Mesothelial cell of epicardium (in vitro differentiated cells): ENCODE data around the gene EP400. TPM values are rescaled to one million over a fixed set of nuclear protein-coding genes. Genes with fewer than 3 reads are reported as not detected.

Experiments used
- DNase-seq, 2 experiments: peaks; one replicate each; pipeline ENCODE4 v3.0.0; 2021; ENCODE audit warnings: low spot score in 2 of 2; ENCODE audit not compliant: unreplicated experiment in 2 of 2
- H3K27ac Mint-ChIP-seq: 2 replicates; pipeline ENCODE4 v1.8.0; 2021; ENCODE audit warnings: mixed read lengths
- H3K27me3 Mint-ChIP-seq: 2 replicates; pipeline ENCODE4 v1.8.0; 2021; ENCODE audit warnings: low read depth, mixed read lengths
- H3K36me3 Mint-ChIP-seq: 2 replicates; pipeline ENCODE4 v1.8.0; 2021; ENCODE audit warnings: mixed read lengths
- H3K4me1 Mint-ChIP-seq: 2 replicates; pipeline ENCODE4 v1.8.0; 2021; ENCODE audit warnings: mixed read lengths
- H3K4me3 Mint-ChIP-seq: 2 replicates; pipeline ENCODE4 v1.8.0; 2021; ENCODE audit warnings: mild to moderate bottlenecking, moderate library complexity, mixed read lengths
- H3K9me3 Mint-ChIP-seq: 2 replicates; pipeline ENCODE4 v1.8.0; 2021; ENCODE audit warnings: mixed read lengths
- total RNA-seq: library from RNA; stranded (reverse); gene quantifications from 3 replicates; pipeline ENCODE4 v1.2.1, GENCODE V29; 2021
- TF ChIP-seq, protein P1 (sequence below): fragments of 200-600 bp; sonication (generic); IDR thresholded peaks from one replicate; pipeline ENCODE4 v1.5.0; 2021; ENCODE audit warnings: antibody characterized with exemption; ENCODE audit not compliant: unreplicated experiment

Gene EP400
- total RNA-seq, 1 donor from 2014 or later: 77.9 TPM

DNA sequence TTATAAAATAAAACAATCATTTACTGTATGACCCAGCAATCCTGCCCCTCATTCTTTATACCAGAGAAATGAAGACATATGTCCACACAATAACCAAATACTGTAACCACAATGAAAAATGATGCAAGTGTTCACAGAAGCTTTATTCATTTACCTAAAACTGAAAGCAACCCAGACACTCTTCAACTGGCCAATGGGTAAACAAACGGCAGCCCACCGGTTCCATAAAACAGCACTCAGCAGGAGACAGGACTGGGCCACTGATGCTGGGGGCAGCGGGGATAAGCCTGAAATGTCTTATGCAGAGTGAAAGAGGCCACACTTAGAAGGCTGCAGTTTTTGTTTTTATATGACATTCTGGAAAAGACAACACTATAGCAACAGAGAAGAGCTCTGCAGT, 179.3 kb downstream of the EP400 start:
- no peak overlapping the region for H3K27ac Mint-ChIP-seq

DNA sequence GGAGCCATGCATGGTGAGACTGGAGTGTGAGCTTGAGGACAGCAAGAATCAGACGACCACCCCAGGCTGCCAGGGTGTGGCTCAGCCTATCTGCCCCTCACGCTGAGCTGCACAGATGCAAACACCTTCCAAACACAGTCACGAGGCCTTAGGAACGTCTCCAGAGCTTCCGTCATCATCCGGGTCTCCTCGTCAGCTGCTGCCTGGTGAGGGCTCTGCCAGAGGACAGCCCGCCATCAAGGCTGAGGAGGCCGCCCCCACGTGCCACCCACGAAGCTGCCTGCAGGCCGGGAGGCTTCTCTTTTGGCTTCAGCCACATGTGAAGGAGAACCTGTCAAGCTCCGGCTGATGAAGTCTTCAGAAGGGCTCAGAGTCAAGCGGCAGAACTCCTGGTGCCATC, 180.9 kb downstream of the EP400 start:
- Mint-ChIP-seq H3K9me3 (peaks cover 33% of the 10 kb centered on the region), H3K27ac (no peak overlapping the region), H3K4me3 (no peak overlapping the region), H3K36me3 (peaks cover 51% of the 10 kb centered on the region), H3K4me1 (no peaks in the 10 kb centered on the region), H3K27me3 (no peaks in the 10 kb centered on the region)
- DNase-seq: no peak
- TF ChIP-seq, protein P1, sequence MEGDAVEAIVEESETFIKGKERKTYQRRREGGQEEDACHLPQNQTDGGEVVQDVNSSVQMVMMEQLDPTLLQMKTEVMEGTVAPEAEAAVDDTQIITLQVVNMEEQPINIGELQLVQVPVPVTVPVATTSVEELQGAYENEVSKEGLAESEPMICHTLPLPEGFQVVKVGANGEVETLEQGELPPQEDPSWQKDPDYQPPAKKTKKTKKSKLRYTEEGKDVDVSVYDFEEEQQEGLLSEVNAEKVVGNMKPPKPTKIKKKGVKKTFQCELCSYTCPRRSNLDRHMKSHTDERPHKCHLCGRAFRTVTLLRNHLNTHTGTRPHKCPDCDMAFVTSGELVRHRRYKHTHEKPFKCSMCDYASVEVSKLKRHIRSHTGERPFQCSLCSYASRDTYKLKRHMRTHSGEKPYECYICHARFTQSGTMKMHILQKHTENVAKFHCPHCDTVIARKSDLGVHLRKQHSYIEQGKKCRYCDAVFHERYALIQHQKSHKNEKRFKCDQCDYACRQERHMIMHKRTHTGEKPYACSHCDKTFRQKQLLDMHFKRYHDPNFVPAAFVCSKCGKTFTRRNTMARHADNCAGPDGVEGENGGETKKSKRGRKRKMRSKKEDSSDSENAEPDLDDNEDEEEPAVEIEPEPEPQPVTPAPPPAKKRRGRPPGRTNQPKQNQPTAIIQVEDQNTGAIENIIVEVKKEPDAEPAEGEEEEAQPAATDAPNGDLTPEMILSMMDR: no peak

More for the DNA sequence above, 179.3 kb downstream of the EP400 start:
- Mint-ChIP-seq H3K36me3 (peaks cover 63% of the 10 kb centered on the region), H3K27me3 (no peaks in the 10 kb centered on the region), H3K4me3 (no peak overlapping the region), H3K9me3 (peaks cover 33% of the 10 kb centered on the region), H3K4me1 (no peaks in the 10 kb centered on the region)
- no peak for DNase-seq
- TF ChIP-seq, protein P1: no peak

Other genes starting within 250 kb of the EP400 start
- gene SFSWAP, start 238.9 kb upstream of the EP400 start, total RNA-seq: 73.0 to 77.9 TPM (median 76.9 TPM) in 3 replicates
- 1.8 to 2.0 TPM (median 1.9 TPM) in 3 replicates for gene MMP17, start 121.5 kb upstream of the EP400 start, total RNA-seq
- 88.8 to 104 TPM (median 93.0 TPM) in 3 replicates for gene ULK1, start 55.3 kb upstream of the EP400 start, total RNA-seq
- 25.5 to 28.2 TPM (median 27.4 TPM) in 3 replicates for gene PUS1, start 20.7 kb upstream of the EP400 start, total RNA-seq
- gene DDX51, start 194.4 kb downstream of the EP400 start, total RNA-seq: 31.4 to 34.0 TPM (median 32.5 TPM) in 3 replicates
- 24.3 to 27.4 TPM (median 25.1 TPM) in 3 replicates for gene NOC4L, start 194.5 kb downstream of the EP400 start, total RNA-seq